H1 (cell line): Measurements from ENCODE around the gene ALDH1B1. TPM values are rescaled to one million over a fixed set of nuclear protein-coding genes. Genes with fewer than 3 reads are reported as not detected.

Experiments
- CTCF ChIA-PET: fragments of 300-600 bp; sonication (Branson Sonifier 250); formaldehyde crosslinking; loops from one replicate; lab custom pipeline; 2021; ENCODE audit not compliant: partially characterized antibody; lab: Charles Lee
- POLR2A ChIA-PET: fragments of 300-600 bp; sonication (Branson Sonifier 250); formaldehyde crosslinking; loops from one replicate; lab custom pipeline; 2021; ENCODE audit warnings: inconsistent platforms; ENCODE audit not compliant: partially characterized antibody; lab: Charles Lee
- DNase-seq, 2 experiments: peaks; one replicate each; pipeline versions ENCODE4 v3.0.0 to v3.0.0-alpha.2; 2010 to 2022; ENCODE audit warnings: low spot score in 2 of 2, low read depth in 1 of 2, mixed read lengths in 1 of 2
- FAIRE-seq: peaks from 2 replicates; lab custom pipeline; 2011; peaks lifted over from hg19 to GRCh38; lab: Jason Lieb, UNC
- H2AFZ ChIP-seq: 2 replicates; pipeline ENCODE4 v1.8.1; 2012; ENCODE audit warnings: low read length, inconsistent platforms
- H2AK5ac ChIP-seq: 2 replicates; pipeline ENCODE4 v1.6.1; 2013; ENCODE audit warnings: low read depth, low read length
- H2BK120ac ChIP-seq: replicated peaks from 2 replicates; pipeline ENCODE3; 2013; ENCODE audit warnings: low read depth, low read length, inconsistent platforms
- H2BK12ac ChIP-seq: 2 replicates; pipeline ENCODE4 v1.6.1; 2013; ENCODE audit warnings: low read depth, low read length
- H2BK15ac ChIP-seq: 2 replicates; pipeline ENCODE4 v1.6.1; 2013; ENCODE audit warnings: low read length
- H2BK20ac ChIP-seq: 2 replicates; pipeline ENCODE4 v1.6.1; 2013; ENCODE audit warnings: low read length
- H2BK5ac ChIP-seq: 2 replicates; pipeline ENCODE4 v1.6.1; 2013; ENCODE audit warnings: low read depth, low read length
- H3K14ac ChIP-seq: 2 replicates; pipeline ENCODE4 v1.6.1; 2013; ENCODE audit warnings: inconsistent platforms; ENCODE audit not compliant: insufficient read length
- H3K18ac ChIP-seq: 2 replicates; pipeline ENCODE4 v1.6.1; 2013; ENCODE audit warnings: low read length; ENCODE audit errors: extremely low read depth
- H3K23ac ChIP-seq: 2 replicates; pipeline ENCODE4 v1.6.1; 2013; ENCODE audit warnings: inconsistent platforms; ENCODE audit not compliant: insufficient read length
- H3K23me2 ChIP-seq: 2 replicates; pipeline ENCODE4 v1.6.1; 2013; ENCODE audit warnings: low read depth, low read length
- H3K27ac ChIP-seq: 2 replicates; pipeline ENCODE4 v1.6.1; 2011; ENCODE audit warnings: low read depth, low read length, inconsistent platforms
- H3K27me3 ChIP-seq, 4 experiments: replicated peaks in 1 of 4; 1 replicate in 1 of 4; 2 replicates in 3 of 4; pipeline versions ENCODE4 v1.6.1 to v1.8.1; 2011 to 2013; ENCODE audit warnings: low read length in 3 of 4, mild to moderate bottlenecking in 3 of 4, inconsistent platforms in 2 of 4, mixed read lengths in 2 of 4, moderate library complexity in 1 of 4; ENCODE audit not compliant: control insufficient read depth in 3 of 4, insufficient read depth in 3 of 4; ENCODE audit errors: extremely low read depth in 1 of 4
- H3K36me3 ChIP-seq, 4 experiments: 2 replicates each; pipeline versions ENCODE4 v1.6.1 to v1.8.1; 2011 to 2013; ENCODE audit warnings: mild to moderate bottlenecking in 4 of 4, low read length in 3 of 4, moderate library complexity in 2 of 4, control low read depth in 1 of 4, inconsistent platforms in 1 of 4; ENCODE audit not compliant: insufficient read depth in 4 of 4, control insufficient read depth in 2 of 4
- H3K4ac ChIP-seq: replicated peaks from 2 replicates; pipeline ENCODE3; 2013; ENCODE audit warnings: low read length, low read depth, mixed read lengths, inconsistent platforms; ENCODE audit not compliant: insufficient read length
- H3K4me1 ChIP-seq, 4 experiments: replicated peaks in 1 of 4; 1 replicate in 1 of 4; 2 replicates in 3 of 4; pipeline versions ENCODE4 v1.6.1 to v1.8.1; 2011 to 2013; ENCODE audit warnings: low read length in 3 of 4, inconsistent platforms in 2 of 4, mixed read lengths in 1 of 4; ENCODE audit not compliant: insufficient read depth in 4 of 4, control insufficient read depth in 3 of 4
- H3K4me2 ChIP-seq, 2 experiments: 2 replicates each; pipeline versions ENCODE4 v1.6.1 to v1.8.1; 2011 to 2013; ENCODE audit warnings: low read depth in 2 of 2, low read length in 2 of 2, control low read depth in 1 of 2, inconsistent platforms in 1 of 2, mild to moderate bottlenecking in 1 of 2; ENCODE audit not compliant: insufficient read depth in 1 of 2
- H3K4me3 ChIP-seq, 4 experiments: fragments of 200-600, 300-600 bp in 1 of 4; sonication (generic), shearing (Covaris generic), sonication (Bioruptor Twin) in 1 of 4; 2 replicates each; pipeline versions ENCODE4 v1.5.1 to v1.8.1; 2011 to 2016; ENCODE audit warnings: low read length in 4 of 4, low read depth in 3 of 4, control low read depth in 2 of 4, inconsistent platforms in 2 of 4, mild to moderate bottlenecking in 2 of 4, mixed read lengths in 1 of 4, moderate library complexity in 1 of 4; ENCODE audit not compliant: insufficient read depth in 2 of 4; ENCODE audit errors: extremely low read depth in 1 of 4
- H3K56ac ChIP-seq: replicated peaks from 2 replicates; pipeline ENCODE3; 2013; ENCODE audit warnings: low read depth, mild to moderate bottlenecking, mixed read lengths, low read length, inconsistent platforms; ENCODE audit not compliant: insufficient read length
- H3K79me1 ChIP-seq: 2 replicates; pipeline ENCODE4 v1.6.1; 2013; ENCODE audit warnings: low read depth, low read length, control low read depth
- H3K79me2 ChIP-seq, 2 experiments: 2 replicates each; pipeline versions ENCODE4 v1.6.1 to v1.8.1; 2012 to 2013; ENCODE audit warnings: low read length in 2 of 2, mild to moderate bottlenecking in 2 of 2, inconsistent platforms in 1 of 2; ENCODE audit not compliant: insufficient read depth in 2 of 2, control insufficient read depth in 1 of 2
- H3K9ac ChIP-seq, 4 experiments: replicated peaks in 1 of 4; 1 replicate in 1 of 4; 2 replicates in 3 of 4; pipeline versions ENCODE4 v1.6.1 to v1.8.1; 2011 to 2013; ENCODE audit warnings: low read depth in 3 of 4, low read length in 3 of 4, control low read depth in 2 of 4, mild to moderate bottlenecking in 2 of 4, moderate library complexity in 2 of 4, inconsistent platforms in 1 of 4; ENCODE audit errors: extremely low read depth in 1 of 4
- H3K9me3 ChIP-seq, 2 experiments: 2 replicates each; pipeline versions ENCODE4 v1.6.1 to v1.8.1; 2012 to 2013; ENCODE audit warnings: mild to moderate bottlenecking in 2 of 2, moderate library complexity in 2 of 2, control low read depth in 1 of 2, inconsistent platforms in 1 of 2, low read depth in 1 of 2, low read length in 1 of 2, mixed read lengths in 1 of 2; ENCODE audit not compliant: insufficient read depth in 2 of 2
- H4K20me1 ChIP-seq, 2 experiments: replicated peaks in 1 of 2; 2 replicates each; pipeline versions ENCODE3 to v1.8.1; 2011 to 2013; ENCODE audit warnings: inconsistent platforms in 2 of 2, low read length in 2 of 2, mild to moderate bottlenecking in 1 of 2; ENCODE audit not compliant: insufficient read depth in 2 of 2, control insufficient read depth in 1 of 2
- H4K5ac ChIP-seq: 2 replicates; pipeline ENCODE4 v1.6.1; 2013; ENCODE audit warnings: low read length, low read depth, mixed read lengths, inconsistent platforms; ENCODE audit not compliant: insufficient read length
- H4K8ac ChIP-seq: 2 replicates; pipeline ENCODE4 v1.8.0; 2013; ENCODE audit warnings: mild to moderate bottlenecking, moderate library complexity, low read length, inconsistent platforms; ENCODE audit not compliant: insufficient read depth; ENCODE audit errors: extremely low read depth
- H4K91ac ChIP-seq: replicated peaks from 2 replicates; pipeline ENCODE3; 2013; ENCODE audit warnings: low read length, mixed read lengths, inconsistent platforms; ENCODE audit not compliant: insufficient read length
- BACH1 ChIP-seq: IDR thresholded peaks from 2 replicates; pipeline ENCODE4 v1.6.1; 2012; ENCODE audit warnings: low read length, improper control_type of control experiment
- CBX8 ChIP-seq: fragments of 300-800, 300-1000 bp; sonication (generic); IDR thresholded peaks from 2 replicates; pipeline ENCODE4 v1.7.1; 2016; ENCODE audit warnings: low read depth, low read length, borderline replicate concordance
- CHD2 ChIP-seq: IDR thresholded peaks from 2 replicates; pipeline ENCODE4 v1.6.1; 2012; ENCODE audit warnings: low read length, improper control_type of control experiment
- EGR1 ChIP-seq: IDR thresholded peaks from 2 replicates; pipeline ENCODE4 v1.6.1; 2011; ENCODE audit warnings: low read depth, low read length, borderline replicate concordance
- EP300 ChIP-seq, 2 experiments: IDR thresholded peaks; 1 replicate in 1 of 2; 2 replicates in 1 of 2; pipeline ENCODE4 v1.6.1; 2011 to 2012; ENCODE audit warnings: low read depth in 2 of 2, low read length in 2 of 2, mild to moderate bottlenecking in 2 of 2, borderline replicate concordance in 1 of 2, inconsistent platforms in 1 of 2, moderate library complexity in 1 of 2
- KDM5A ChIP-seq: fragments of 200-600 bp; IDR thresholded peaks from 2 replicates; pipeline ENCODE4 v1.7.1; 2012; ENCODE audit warnings: mild to moderate bottlenecking, low read length, inconsistent platforms, mixed read lengths
- PHF8 ChIP-seq: fragments of 200-600 bp; sonication (generic); conservative IDR thresholded peaks from 2 replicates; pipeline ENCODE4 v1.7.1; 2012; ENCODE audit warnings: low read depth, mild to moderate bottlenecking, inconsistent platforms, low read length, moderate library complexity
- RAD21 ChIP-seq, 2 experiments: IDR thresholded peaks in 1 of 2; conservative IDR thresholded peaks in 1 of 2; 2 replicates each; pipeline ENCODE4 v1.6.1; 2011; ENCODE audit warnings: low read depth in 2 of 2, low read length in 2 of 2, improper control_type of control experiment in 1 of 2, inconsistent platforms in 1 of 2, mild to moderate bottlenecking in 1 of 2, moderate library complexity in 1 of 2
- RNF2 ChIP-seq: fragments of 200-900, 300-1000 bp; sonication (generic); IDR thresholded peaks from 2 replicates; pipeline ENCODE4 v1.7.1; 2016; ENCODE audit warnings: borderline replicate concordance, low read depth, mild to moderate bottlenecking, antibody characterized with exemption, low read length; ENCODE audit not compliant: poor library complexity, severe bottlenecking; ENCODE audit errors: missing control alignments
- SP1 ChIP-seq: IDR thresholded peaks from 2 replicates; pipeline ENCODE4 v1.6.1; 2011; ENCODE audit warnings: low read depth, low read length
- SP2 ChIP-seq: IDR thresholded peaks from 2 replicates; pipeline ENCODE4 v1.6.1; 2012; ENCODE audit warnings: mild to moderate bottlenecking, low read length, inconsistent platforms
- SUZ12 ChIP-seq: fragments of 200-600 bp; sonication (generic); IDR thresholded peaks from 2 replicates; pipeline ENCODE4 v1.6.1; 2012; ENCODE audit warnings: mild to moderate bottlenecking, inconsistent platforms, low read length, moderate library complexity, mixed read lengths
- TCF12 ChIP-seq: IDR thresholded peaks from 2 replicates; pipeline ENCODE4 v1.6.1; 2011; ENCODE audit warnings: low read depth, mild to moderate bottlenecking, low read length
- WGBS, 2 experiments: shearing (Covaris generic) in 1 of 2; methylation state at CpG; one replicate each; pipeline versions ENCODE4 v1.1.6 to v1.1.7; 2013 to 2015; ENCODE audit warnings: low lambda C conversion rate in 2 of 2, mixed read lengths in 2 of 2, inconsistent platforms in 1 of 2, low coverage in 1 of 2, missing lambda C conversion rate in 1 of 2; ENCODE audit not compliant: insufficient replicate concordance in 2 of 2, insufficient coverage in 1 of 2, insufficient read length in 1 of 2; ENCODE audit errors: extremely low coverage in 1 of 2, missing lambda C conversion rate in 1 of 2; 5-methylcytosine and 5-hydroxymethylcytosine counted together
- polyA plus RNA-seq, 7 experiments: library from polyadenylated mRNA; depleted of rRNA in 3 of 7; stranded (reverse) in 5 of 7; unstranded in 2 of 7; fragments of >200 nt in 5 of 7; fragments of 200-250 nt in 2 of 7; gene quantifications; 1 replicate in 5 of 7; 2 replicates in 1 of 7; 4 replicates in 1 of 7; pipeline versions ENCODE4 v1.2.1 to v1.2.3, GENCODE V29; 2011 to 2013; ENCODE audit warnings: missing spikeins in 2 of 7, mixed read lengths in 2 of 7
- total RNA-seq: library from RNA; stranded (reverse); fragmentation: NEBNext Ultra II Directional; extraction: Animal tissue kit (Norgen Biotek cat#: 25700); gene quantifications from 2 replicates; pipeline ENCODE4 v1.2.1, GENCODE V29; 2021
- TF ChIP-seq, protein P1 (sequence below): IDR thresholded peaks from 2 replicates; pipeline ENCODE4 v1.6.1; 2012; ENCODE audit warnings: inconsistent platforms

The ALDH1B1 gene
- total and polyA plus RNA-seq, 2 of the 8 experiments (the other 6 are each of a cell fraction or from before 2014, with no cell fraction given), result 41.6 to 78.7 TPM

DNA sequence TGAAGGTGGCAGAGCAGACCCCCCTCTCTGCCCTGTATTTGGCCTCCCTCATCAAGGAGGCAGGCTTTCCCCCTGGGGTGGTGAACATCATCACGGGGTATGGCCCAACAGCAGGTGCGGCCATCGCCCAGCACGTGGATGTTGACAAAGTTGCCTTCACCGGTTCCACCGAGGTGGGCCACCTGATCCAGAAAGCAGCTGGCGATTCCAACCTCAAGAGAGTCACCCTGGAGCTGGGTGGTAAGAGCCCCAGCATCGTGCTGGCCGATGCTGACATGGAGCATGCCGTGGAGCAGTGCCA lies 3.8 kb downstream of the ALDH1B1 start:
- H2BK5ac ChIP-seq, result no peak overlapping the region
- ChIA-PET POLR2A (no interaction called here), CTCF (no interaction called here)
- no peak overlapping the region for H2BK15ac ChIP-seq
- H3K56ac ChIP-seq, result no peak overlapping the region
- H3K9ac ChIP-seq, result no peak overlapping the region
- no peak overlapping the region for H3K18ac ChIP-seq
- no peak overlapping the region for H3K14ac ChIP-seq
- H3K23me2 ChIP-seq, result peaks cover 7% of the 10 kb centered on the region; the same call in 1 of the 2 replicates
- H4K8ac ChIP-seq, result no peak overlapping the region
- H3K36me3 ChIP-seq, result peaks cover 15 to 46% (median 23%) of the 10 kb centered on the region in 4 experiments; a peak in 7 of 8 replicates
- H4K91ac ChIP-seq, result no peak overlapping the region
- H3K79me1 ChIP-seq, result peaks cover 18% of the 10 kb centered on the region
- no peak overlapping the region for H2AK5ac ChIP-seq
- H4K20me1 ChIP-seq, result peaks cover 3 to 7% of the 10 kb centered on the region in 2 experiments
- H3K4me1 ChIP-seq, result peaks cover 0 to 12% (median 4%) of the 10 kb centered on the region in 4 experiments; a peak in 3 of 7 replicates
- DNase-seq (no peak), FAIRE-seq (no peak)
- no peak overlapping the region for H3K4ac ChIP-seq
- H3K79me2 ChIP-seq, result peaks cover 0 to 37% of the 10 kb centered on the region in 2 experiments; a peak in 2 of 4 replicates
- H3K23ac ChIP-seq, result no peak overlapping the region
- H3K27me3 ChIP-seq, result 0 out of 7 replicates have a peak, but pooled peaks cover 0 to 2% (median 0%) of the 10 kb centered on the region in 4 experiments
- H2BK120ac ChIP-seq, result no peak overlapping the region
- 89% methylated on average over 10 of the region's 10 CpGs; no CpG with 5 or more reads in 1 of the 2 experiments for WGBS, 2 experiments
- H2BK12ac ChIP-seq, result no peak overlapping the region
- H3K4me3 ChIP-seq, result no peak overlapping the region
- no peak overlapping the region for H2BK20ac ChIP-seq
- H3K9me3 ChIP-seq, result no peaks in the 10 kb centered on the region
- no peak overlapping the region for H4K5ac ChIP-seq
- H3K4me2 ChIP-seq, result no peak overlapping the region
- no peak overlapping the region for H2AFZ ChIP-seq
- no peak overlapping the region for H3K27ac ChIP-seq
- TF ChIP-seq TCF12, result no peak
- no peak for TF ChIP-seq SUZ12
- no peak for TF ChIP-seq SP2
- TF ChIP-seq PHF8, result no peak
- no peak for TF ChIP-seq SP1
- TF ChIP-seq, protein P1, sequence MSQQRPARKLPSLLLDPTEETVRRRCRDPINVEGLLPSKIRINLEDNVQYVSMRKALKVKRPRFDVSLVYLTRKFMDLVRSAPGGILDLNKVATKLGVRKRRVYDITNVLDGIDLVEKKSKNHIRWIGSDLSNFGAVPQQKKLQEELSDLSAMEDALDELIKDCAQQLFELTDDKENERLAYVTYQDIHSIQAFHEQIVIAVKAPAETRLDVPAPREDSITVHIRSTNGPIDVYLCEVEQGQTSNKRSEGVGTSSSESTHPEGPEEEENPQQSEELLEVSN, result no peak
- TF ChIP-seq BACH1, result no peak
- no peak for TF ChIP-seq RAD21 (IDR thresholded peaks at IDR 0.05 in 1 of 2, conservative IDR thresholded peaks at IDR 0.05 in 1 of 2; ENCODE audit: low read depth in 2 of 2, low read length in 2 of 2)
- TF ChIP-seq CBX8, result no peak
- TF ChIP-seq CHD2, result no peak
- no peak for TF ChIP-seq KDM5A
- no peak for TF ChIP-seq EGR1
- no peak for TF ChIP-seq EP300 (IDR thresholded peaks at IDR 0.05; ENCODE audit: borderline replicate concordance in 1 of 2, low read depth in 2 of 2, low read length in 2 of 2)
- no peak for TF ChIP-seq RNF2
